ENCODE results near the gene SOX21.
"Not testable (repeated sequence)": the region's sequence is repeated elsewhere in the genome, so short reads cannot be mapped to it uniquely, and the experiment has no call there.

SOX21 gene

GRCh38 chr13:94718697-94719096, 6.4 kb upstream of the SOX21 start:
- Histone ChIP-seq H3K27me3 (ENCODE audit: insufficient read depth, low read length) (peaks cover 14% of the 10 kb centered on the region), H3K4me1 (ENCODE audit: insufficient read depth, low read length) (peaks cover 44% of the 10 kb centered on the region)
- H3K36me3 ChIP-seq (ENCODE audit: insufficient read depth, low read length); H3K9ac ChIP-seq (ENCODE audit: low read depth, low read length); H3K4me3 ChIP-seq (ENCODE audit: low read length); H3K9me3 ChIP-seq (ENCODE audit: insufficient read depth, low read depth, low read length); H3K27ac ChIP-seq (ENCODE audit: low read depth, low read length): not testable (repeated sequence)
- no CpG with 5 or more reads among the region's 1 CpG for WGBS

- peaks cover 20% of the 10 kb centered on the region for H3K27me3 ChIP-seq (ENCODE audit: insufficient read depth, low read length)
- no peak overlapping the region for H3K9ac ChIP-seq (ENCODE audit: low read depth, low read length)
- no peaks in the 10 kb centered on the region for H3K36me3 ChIP-seq (ENCODE audit: insufficient read depth, low read length)
- H3K27ac ChIP-seq (ENCODE audit: low read depth, low read length): peak overlapping the region; percentile 13; the same call in 1 of the 2 replicates
- H3K4me1 ChIP-seq (ENCODE audit: insufficient read depth, low read length): peaks cover 45% of the 10 kb centered on the region
- 78% methylated on average over 4 of the region's 4 CpGs for WGBS
- no peak overlapping the region for H3K4me3 ChIP-seq (ENCODE audit: low read length)
- no peaks in the 10 kb centered on the region for H3K9me3 ChIP-seq (ENCODE audit: insufficient read depth, low read depth, low read length)
Observed at GRCh38 chr13:94717916-94718315, 5.6 kb upstream of the SOX21 start.

- no peaks in the 10 kb centered on the region for H3K36me3 ChIP-seq (ENCODE audit: insufficient read depth, low read length)
- H3K4me3 ChIP-seq (ENCODE audit: low read length): no peak overlapping the region
- WGBS: 58% methylated on average over 5 of the region's 5 CpGs
- H3K27me3 ChIP-seq (ENCODE audit: insufficient read depth, low read length): peaks cover 37% of the 10 kb centered on the region
- no peak overlapping the region for H3K27ac ChIP-seq (ENCODE audit: low read depth, low read length)
- no peak overlapping the region for H3K9ac ChIP-seq (ENCODE audit: low read depth, low read length)
- no peaks in the 10 kb centered on the region for H3K9me3 ChIP-seq (ENCODE audit: insufficient read depth, low read depth, low read length)
- peaks cover 41% of the 10 kb centered on the region for H3K4me1 ChIP-seq (ENCODE audit: insufficient read depth, low read length)
Observed at GRCh38 chr13:94716016-94716415, 3.7 kb upstream of the SOX21 start.

- Histone ChIP-seq H3K4me1 (ENCODE audit: insufficient read depth, low read length) (peaks cover 58% of the 10 kb centered on the region), H3K9ac (ENCODE audit: low read depth, low read length) (peak overlapping the region; percentile 57), H3K9me3 (ENCODE audit: insufficient read depth, low read depth, low read length) (no peaks in the 10 kb centered on the region), H3K4me3 (ENCODE audit: low read length) (peak overlapping the region; percentile 77), H3K27ac (ENCODE audit: low read depth, low read length) (peak overlapping the region; percentile 57; the same call in 1 of the 2 replicates), H3K27me3 (ENCODE audit: insufficient read depth, low read length) (peaks cover 60% of the 10 kb centered on the region), H3K36me3 (ENCODE audit: insufficient read depth, low read length) (no peaks in the 10 kb centered on the region)
- 3% methylated on average over 21 of the region's 22 CpGs for WGBS
Observed at GRCh38 chr13:94713561-94714182, 1.3 kb upstream of the SOX21 start.

GRCh38 chr13:94712812-94713560, 641 bp upstream of the SOX21 start:
- Histone ChIP-seq H3K4me3 (ENCODE audit: low read length) (peak overlapping the region; percentile 77), H3K9ac (ENCODE audit: low read depth, low read length) (peak overlapping the region; percentile 77), H3K27me3 (ENCODE audit: insufficient read depth, low read length) (peaks cover 66% of the 10 kb centered on the region), H3K27ac (ENCODE audit: low read depth, low read length) (no peak overlapping the region; the same call in 1 of the 2 replicates), H3K9me3 (ENCODE audit: insufficient read depth, low read depth, low read length) (no peaks in the 10 kb centered on the region), H3K4me1 (ENCODE audit: insufficient read depth, low read length) (peaks cover 62% of the 10 kb centered on the region), H3K36me3 (ENCODE audit: insufficient read depth, low read length) (no peaks in the 10 kb centered on the region)
- under 1% methylated on average over 76 of the region's 79 CpGs for WGBS

GRCh38 chr13:94711561-94712286, 621 bp downstream of the SOX21 start:
- H3K9ac ChIP-seq (ENCODE audit: low read depth, low read length): peak overlapping the region; percentile 77
- H3K9me3 ChIP-seq (ENCODE audit: insufficient read depth, low read depth, low read length): no peaks in the 10 kb centered on the region
- under 1% methylated on average over 97 of the region's 97 CpGs for WGBS
- H3K27me3 ChIP-seq (ENCODE audit: insufficient read depth, low read length): peaks cover 78% of the 10 kb centered on the region
- peak overlapping the region; percentile 27; the same call in 1 of the 2 replicates for H3K27ac ChIP-seq (ENCODE audit: low read depth, low read length)
- H3K36me3 ChIP-seq (ENCODE audit: insufficient read depth, low read length): no peaks in the 10 kb centered on the region
- H3K4me1 ChIP-seq (ENCODE audit: insufficient read depth, low read length): peaks cover 51% of the 10 kb centered on the region
- peak overlapping the region; percentile 77 for H3K4me3 ChIP-seq (ENCODE audit: low read length)

- H3K4me1 ChIP-seq (ENCODE audit: insufficient read depth, low read length): peaks cover 51% of the 10 kb centered on the region
- H3K9me3 ChIP-seq (ENCODE audit: insufficient read depth, low read depth, low read length): no peaks in the 10 kb centered on the region
- H3K4me3 ChIP-seq (ENCODE audit: low read length): peak overlapping the region; percentile 77
- H3K27me3 ChIP-seq (ENCODE audit: insufficient read depth, low read length): peaks cover 85% of the 10 kb centered on the region
- under 1% methylated on average over 81 of the region's 81 CpGs for WGBS
- peak overlapping the region; percentile 95; the same call in 1 of the 2 replicates for H3K27ac ChIP-seq (ENCODE audit: low read depth, low read length)
- peak overlapping the region; percentile 77 for H3K9ac ChIP-seq (ENCODE audit: low read depth, low read length)
- H3K36me3 ChIP-seq (ENCODE audit: insufficient read depth, low read length): no peaks in the 10 kb centered on the region
Observed at GRCh38 chr13:94710881-94711560, 1.3 kb downstream of the SOX21 start.

GRCh38 chr13:94710065-94710781, 2.1 kb downstream of the SOX21 start:
- WGBS: 8% methylated on average over 14 of the region's 18 CpGs
- peak overlapping the region; percentile 60 for H3K9ac ChIP-seq (ENCODE audit: low read depth, low read length)
- H3K36me3 ChIP-seq (ENCODE audit: insufficient read depth, low read length): no peaks in the 10 kb centered on the region
- H3K4me3 ChIP-seq (ENCODE audit: low read length): peak overlapping the region; percentile 77
- peak overlapping the region; percentile 95; the same call in 1 of the 2 replicates for H3K27ac ChIP-seq (ENCODE audit: low read depth, low read length)
- no peaks in the 10 kb centered on the region for H3K9me3 ChIP-seq (ENCODE audit: insufficient read depth, low read depth, low read length)
- peaks cover 51% of the 10 kb centered on the region for H3K4me1 ChIP-seq (ENCODE audit: insufficient read depth, low read length)
- H3K27me3 ChIP-seq (ENCODE audit: insufficient read depth, low read length): peaks cover 93% of the 10 kb centered on the region

- WGBS: 9% methylated on average over 4 of the region's 7 CpGs
- H3K27ac ChIP-seq (ENCODE audit: low read depth, low read length): peak overlapping the region; percentile 95; the same call in 1 of the 2 replicates
- peaks cover 93% of the 10 kb centered on the region for H3K27me3 ChIP-seq (ENCODE audit: insufficient read depth, low read length)
- peaks cover 45% of the 10 kb centered on the region for H3K4me1 ChIP-seq (ENCODE audit: insufficient read depth, low read length)
- no peaks in the 10 kb centered on the region for H3K36me3 ChIP-seq (ENCODE audit: insufficient read depth, low read length)
- H3K4me3 ChIP-seq (ENCODE audit: low read length): peak overlapping the region; percentile 77
- H3K9me3 ChIP-seq (ENCODE audit: insufficient read depth, low read depth, low read length): no peaks in the 10 kb centered on the region
- H3K9ac ChIP-seq (ENCODE audit: low read depth, low read length): peak overlapping the region; percentile 60; the same call in 1 of the 2 replicates
Observed at GRCh38 chr13:94709001-94709834, 3.1 kb downstream of the SOX21 start.

All from HUES64 (cell line).